ENCODE data around the gene FBN1. TPM values are rescaled to one million over a fixed set of nuclear protein-coding genes. Genes with fewer than 3 reads are reported as not detected.

The FBN1 gene
- total and polyA plus RNA-seq, 12 donors = 5.6 to 84.6 (median 54.5) TPM

DNA sequence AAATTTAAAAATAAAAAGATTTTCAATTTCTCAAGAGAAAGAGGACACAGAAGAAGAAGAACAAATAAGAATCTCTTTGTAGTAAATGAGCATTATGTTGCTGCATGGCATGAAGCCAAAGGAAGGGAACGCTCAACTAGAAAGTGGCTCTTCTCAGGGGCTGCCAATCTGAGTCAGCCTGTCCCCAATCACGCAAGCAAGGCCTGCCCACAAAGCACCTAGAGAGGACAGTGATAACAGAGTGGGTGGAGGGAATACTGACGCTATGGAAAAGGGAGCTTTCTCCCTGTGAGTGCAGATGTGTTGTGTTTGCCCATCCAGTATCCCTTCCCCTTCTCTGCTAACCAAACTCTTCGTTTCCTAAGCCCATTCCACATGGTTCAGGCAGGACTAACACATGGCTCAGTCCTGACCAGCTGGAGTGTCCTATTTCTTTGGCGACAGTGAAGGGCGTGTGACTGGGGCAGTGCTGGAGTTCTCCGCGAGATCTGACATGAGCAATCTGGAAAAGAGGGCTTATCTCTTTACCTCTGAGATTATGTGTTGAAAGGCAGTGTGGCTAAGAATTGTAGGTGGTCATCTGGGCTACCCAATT lies 14.2 kb downstream of the FBN1 start:
- H3K27me3 ChIP-seq = no peaks in the 10 kb centered on the region
- DNase-seq = peak in 2 of 7 donors; percentile 8 to 36

DNA sequence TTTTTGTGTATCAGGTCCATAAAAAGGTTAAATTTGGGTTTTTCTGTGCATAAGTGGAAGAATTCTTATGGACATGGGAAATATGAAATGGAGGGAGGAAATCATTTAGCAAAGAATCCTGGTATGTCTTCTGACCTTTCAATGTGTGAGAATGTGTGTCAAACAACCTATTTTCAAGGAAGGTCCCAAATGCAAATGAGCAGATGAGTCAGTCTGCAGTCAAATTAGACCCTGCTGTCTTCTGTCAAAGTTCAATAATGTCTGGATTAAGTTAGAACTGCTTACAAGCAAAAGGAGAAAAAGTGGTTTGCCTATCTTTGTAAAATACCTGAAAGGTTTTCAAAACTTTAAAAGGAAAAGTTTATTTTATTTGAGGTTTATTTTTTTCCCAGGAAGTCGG lies 15.3 kb downstream of the FBN1 start:
- Histone ChIP-seq H3K27ac (no peak overlapping the region), H3K36me3 (replicated peaks in 1 of 2) (no peaks in the 10 kb centered on the region), H3K4me1 (replicated peaks in 1 of 2) (no peaks in the 10 kb centered on the region), H3K9me3 (replicated peaks in 1 of 3) (no peaks in the 10 kb centered on the region), H3K27me3 (no peaks in the 10 kb centered on the region), H3K4me3 (no peak overlapping the region)
- intact Hi-C loops (cut with DNase I) = no loop called here
- 88 to 98% (median 91%) methylated on average over 1 of the region's 1 CpG for WGBS, 4 donors
- TF ChIP-seq POLR2A (IDR thresholded peaks at IDR 0.05) = no peak
- TF ChIP-seq, protein P1, sequence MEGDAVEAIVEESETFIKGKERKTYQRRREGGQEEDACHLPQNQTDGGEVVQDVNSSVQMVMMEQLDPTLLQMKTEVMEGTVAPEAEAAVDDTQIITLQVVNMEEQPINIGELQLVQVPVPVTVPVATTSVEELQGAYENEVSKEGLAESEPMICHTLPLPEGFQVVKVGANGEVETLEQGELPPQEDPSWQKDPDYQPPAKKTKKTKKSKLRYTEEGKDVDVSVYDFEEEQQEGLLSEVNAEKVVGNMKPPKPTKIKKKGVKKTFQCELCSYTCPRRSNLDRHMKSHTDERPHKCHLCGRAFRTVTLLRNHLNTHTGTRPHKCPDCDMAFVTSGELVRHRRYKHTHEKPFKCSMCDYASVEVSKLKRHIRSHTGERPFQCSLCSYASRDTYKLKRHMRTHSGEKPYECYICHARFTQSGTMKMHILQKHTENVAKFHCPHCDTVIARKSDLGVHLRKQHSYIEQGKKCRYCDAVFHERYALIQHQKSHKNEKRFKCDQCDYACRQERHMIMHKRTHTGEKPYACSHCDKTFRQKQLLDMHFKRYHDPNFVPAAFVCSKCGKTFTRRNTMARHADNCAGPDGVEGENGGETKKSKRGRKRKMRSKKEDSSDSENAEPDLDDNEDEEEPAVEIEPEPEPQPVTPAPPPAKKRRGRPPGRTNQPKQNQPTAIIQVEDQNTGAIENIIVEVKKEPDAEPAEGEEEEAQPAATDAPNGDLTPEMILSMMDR (IDR thresholded peaks at IDR 0.05) = no peak
- no peak for DNase-seq

More for the DNA sequence above, 14.2 kb downstream of the FBN1 start:
- intact Hi-C loops (cut with DNase I) = no loop called here
- 78 to 85% (median 80%) methylated on average over 8 of the region's 8 CpGs for WGBS, 4 donors
- H3K4me1 ChIP-seq (replicated peaks in 1 of 2) = no peaks in the 10 kb centered on the region
- H3K9me3 ChIP-seq (replicated peaks in 1 of 3) = no peaks in the 10 kb centered on the region
- no peak overlapping the region for H3K4me3 ChIP-seq
- TF ChIP-seq POLR2A (IDR thresholded peaks at IDR 0.05) = no peak
- TF ChIP-seq, protein P1 (IDR thresholded peaks at IDR 0.05) = no peak
- H3K27ac ChIP-seq = no peak overlapping the region
- no peaks in the 10 kb centered on the region for H3K36me3 ChIP-seq (replicated peaks in 1 of 2)

DNA sequence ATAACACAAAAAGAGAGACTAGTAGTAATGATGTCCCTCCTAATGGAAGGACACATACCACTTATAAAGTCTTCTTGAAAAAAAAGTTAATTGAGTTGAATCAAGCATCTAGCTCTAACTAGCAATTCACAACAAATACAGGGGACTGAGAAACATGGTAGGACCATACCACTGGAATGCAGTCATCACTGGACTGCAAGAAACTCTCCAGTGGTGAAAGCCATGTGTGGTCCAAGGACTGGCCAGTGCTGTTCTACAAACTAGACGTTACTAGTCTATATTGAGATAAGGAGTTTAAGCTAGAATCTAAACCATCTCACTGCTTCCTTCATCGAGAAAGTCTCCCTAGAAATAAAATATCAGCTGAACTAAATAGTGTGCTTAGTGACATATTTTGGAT lies 16.7 kb downstream of the FBN1 start:
- Histone ChIP-seq H3K27ac (no peak overlapping the region), H3K27me3 (no peaks in the 10 kb centered on the region), H3K4me1 (replicated peaks in 1 of 2) (no peaks in the 10 kb centered on the region), H3K9me3 (replicated peaks in 1 of 3) (no peaks in the 10 kb centered on the region), H3K4me3 (no peak overlapping the region), H3K36me3 (replicated peaks in 1 of 2) (no peaks in the 10 kb centered on the region)
- 80 to 88% (median 86%) methylated on average over 2 of the region's 2 CpGs for WGBS, 4 donors
- no peak for DNase-seq
- no peak for TF ChIP-seq POLR2A (IDR thresholded peaks at IDR 0.05)
- TF ChIP-seq, protein P1 (IDR thresholded peaks at IDR 0.05) = no peak
- intact Hi-C loops (cut with DNase I) = no loop called here

DNA sequence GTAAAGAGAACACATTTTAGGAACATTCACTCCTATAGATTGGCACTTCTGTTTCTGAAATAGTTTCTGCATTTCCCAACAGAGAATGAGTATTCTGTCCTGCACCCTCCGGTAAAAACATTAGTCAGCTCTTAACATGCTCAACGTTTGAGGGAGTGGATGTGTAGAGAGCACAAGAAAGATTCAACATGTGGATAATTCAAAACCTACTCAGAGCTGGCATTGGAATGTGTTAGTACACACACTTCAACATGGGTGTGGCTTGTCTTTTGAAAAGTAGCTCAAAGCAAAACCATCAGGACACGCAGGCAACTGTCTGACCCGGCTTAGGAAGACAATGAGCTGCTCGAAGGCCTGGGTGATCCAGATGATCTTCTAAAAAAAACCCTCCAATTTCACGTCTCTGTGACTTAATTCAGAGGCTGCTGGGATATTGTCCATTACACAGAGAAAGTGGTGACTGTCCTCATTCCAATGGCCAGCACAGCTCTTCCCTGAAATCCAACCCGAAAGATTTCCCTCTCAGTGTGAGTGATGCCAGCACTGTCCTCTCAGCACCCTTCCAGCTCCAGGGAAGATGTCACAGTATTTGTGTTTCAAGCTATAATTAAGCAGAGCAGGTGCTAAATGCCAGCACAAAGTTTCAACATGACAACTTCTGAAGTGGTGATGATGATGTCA lies 18.1 kb downstream of the FBN1 start:
- H3K4me1 ChIP-seq (replicated peaks in 1 of 2) = peaks cover 0 to 7% of the 10 kb centered on the region in 2 donors
- H3K4me3 ChIP-seq = no peak overlapping the region
- no peak overlapping the region for H3K27ac ChIP-seq
- intact Hi-C loops (cut with DNase I) = no loop called here
- 73 to 82% (median 79%) methylated on average over 7 of the region's 7 CpGs for WGBS, 4 donors
- no peaks in the 10 kb centered on the region for H3K36me3 ChIP-seq (replicated peaks in 1 of 2)
- H3K27me3 ChIP-seq = no peaks in the 10 kb centered on the region
- no peak for TF ChIP-seq POLR2A (IDR thresholded peaks at IDR 0.05)
- TF ChIP-seq, protein P1 (IDR thresholded peaks at IDR 0.05) = no peak
- DNase-seq = no peak
- H3K9me3 ChIP-seq (replicated peaks in 1 of 3) = no peaks in the 10 kb centered on the region

Measured in adrenal gland (tissue), 12 donors.